CD4-positive, CD25-positive, alpha-beta regulatory T cell (primary cell): ENCODE results near the gene NTM. TPM values are rescaled to one million over a fixed set of nuclear protein-coding genes. Genes with fewer than 3 reads are reported as not detected.

Experiments
- ATAC-seq, 2 donors: fragments of 150-1000 bp; cut with Tn5 transposase; one replicate each; pipeline ENCODE4 v1.10.0; 2021; ENCODE audit warnings: low read depth in 2 of 2, moderate number of reproducible peaks in 2 of 2, moderate library complexity in 1 of 2
- DNase-seq, 3 donors: peaks; one replicate each; pipeline versions ENCODE4 v3.0.0 to v3.0.0-alpha.2; 2012 to 2022; ENCODE audit warnings: mixed read lengths in 1 of 3
- H3K27ac ChIP-seq: one replicate; pipeline ENCODE4 v1.7.0; 2013; ENCODE audit warnings: mild to moderate bottlenecking, low read length; ENCODE audit not compliant: insufficient read depth, poor library complexity, severe bottlenecking
- H3K27me3 ChIP-seq: one replicate; pipeline ENCODE4 v1.7.0; 2013; ENCODE audit warnings: low read length; ENCODE audit not compliant: control insufficient read depth, insufficient read depth
- H3K36me3 ChIP-seq: one replicate; pipeline ENCODE4 v1.7.0; 2013; ENCODE audit warnings: mild to moderate bottlenecking, low read length, moderate library complexity; ENCODE audit not compliant: control insufficient read depth, insufficient read depth
- H3K4me1 ChIP-seq: 2 replicates; pipeline ENCODE4 v1.7.0; 2013; ENCODE audit warnings: mild to moderate bottlenecking, low read length; ENCODE audit not compliant: insufficient read depth, control insufficient read depth, poor library complexity, severe bottlenecking
- H3K4me3 ChIP-seq: one replicate; pipeline ENCODE4 v1.7.0; 2013; ENCODE audit warnings: low read depth, mild to moderate bottlenecking, low read length, moderate library complexity
- H3K9me3 ChIP-seq, 2 experiments: 1 replicate in 1 of 2; 2 replicates in 1 of 2; pipeline ENCODE4 v1.7.0; 2013; ENCODE audit warnings: low read length in 2 of 2, mild to moderate bottlenecking in 1 of 2, moderate library complexity in 1 of 2; ENCODE audit not compliant: control insufficient read depth in 2 of 2
- H3K27ac Mint-ChIP-seq, 3 donors: one replicate each; pipeline ENCODE4 v1.8.0; 2020 to 2022; ENCODE audit warnings: mild to moderate bottlenecking in 3 of 3, mixed read lengths in 3 of 3, moderate library complexity in 2 of 3
- H3K27me3 Mint-ChIP-seq: one replicate; pipeline ENCODE4 v1.8.0; 2022; ENCODE audit warnings: mild to moderate bottlenecking, mixed read lengths
- H3K36me3 Mint-ChIP-seq: one replicate; pipeline ENCODE4 v1.8.0; 2020; ENCODE audit warnings: mixed read lengths
- H3K4me1 Mint-ChIP-seq, 4 donors: one replicate each; pipeline ENCODE4 v1.8.0; 2020 to 2022; ENCODE audit warnings: mixed read lengths in 4 of 4, mild to moderate bottlenecking in 1 of 4
- H3K4me3 Mint-ChIP-seq, 4 donors: one replicate each; pipeline ENCODE4 v1.8.0; 2020 to 2022; ENCODE audit warnings: mild to moderate bottlenecking in 4 of 4, mixed read lengths in 4 of 4, moderate library complexity in 3 of 4
- H3K9me3 Mint-ChIP-seq, 7 donors: one replicate each; pipeline ENCODE4 v1.8.0; 2020 to 2022; ENCODE audit warnings: mixed read lengths in 7 of 7, mild to moderate bottlenecking in 3 of 7, moderate library complexity in 2 of 7
- polyA plus RNA-seq, 4 donors: library from polyadenylated mRNA; unstranded; fragments of 300-500 nt; fragmentation: Illumina TruSeq; gene quantifications; one replicate each; pipeline ENCODE4 v1.2.3, GENCODE V29; 2021
- total RNA-seq: library from RNA; stranded (reverse); gene quantifications from one replicate; pipeline ENCODE4 v1.2.3, GENCODE V29; 2022

Gene NTM
- total and polyA plus RNA-seq, 5 donors from 2014 or later = 1.3 TPM; not detected in 4

DNA sequence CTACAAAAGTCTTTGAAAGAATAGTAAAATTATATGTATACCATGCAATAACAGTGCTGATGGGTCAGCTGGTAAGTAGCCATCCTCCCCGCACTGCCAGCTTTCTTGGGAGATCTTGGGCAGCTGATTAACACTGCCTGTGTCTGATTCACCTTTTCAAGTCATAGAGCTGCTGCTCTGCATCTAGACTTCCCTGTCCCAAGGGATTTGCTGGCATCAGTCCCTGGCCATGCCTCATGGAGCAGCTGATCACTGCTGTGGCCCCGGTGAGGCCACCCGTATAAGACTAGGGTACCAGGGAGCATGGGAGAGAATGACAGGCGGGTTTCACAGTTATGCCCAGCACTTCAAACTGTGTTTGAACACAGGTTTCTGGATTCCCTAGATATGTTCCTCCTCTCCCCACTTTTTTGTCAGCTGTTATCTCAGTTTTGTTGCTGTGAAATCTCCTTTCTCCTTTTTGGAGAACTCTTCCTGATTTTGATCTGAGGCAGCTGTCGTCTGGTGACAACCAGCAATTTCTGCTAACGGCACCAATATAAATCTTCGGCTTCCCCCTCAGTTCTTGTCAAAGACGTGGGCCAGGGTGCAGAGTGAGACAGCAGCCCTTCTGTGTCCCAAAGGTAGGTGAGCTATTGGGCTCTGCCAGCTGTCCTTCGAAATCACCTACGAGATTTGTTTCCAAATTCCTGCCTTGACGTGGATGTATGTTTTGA lies 438.9 kb downstream of the NTM start:
- H3K27me3 Mint-ChIP-seq = no peaks in the 10 kb centered on the region
- H3K9me3 Mint-ChIP-seq = peaks cover 0 to 2% (median 0%) of the 10 kb centered on the region in 7 donors
- H3K9me3 ChIP-seq = no peaks in the 10 kb centered on the region
- DNase-seq (no peak), ATAC-seq (no peak)
- H3K4me3 Mint-ChIP-seq = no peak overlapping the region
- no peaks in the 10 kb centered on the region for H3K36me3 Mint-ChIP-seq
- no peaks in the 10 kb centered on the region for H3K36me3 ChIP-seq
- no peaks in the 10 kb centered on the region for H3K4me1 Mint-ChIP-seq
- H3K4me1 ChIP-seq = no peaks in the 10 kb centered on the region
- H3K27ac Mint-ChIP-seq = no peak overlapping the region
- H3K27me3 ChIP-seq = no peaks in the 10 kb centered on the region
- no peak overlapping the region for H3K27ac ChIP-seq
- H3K4me3 ChIP-seq = no peak overlapping the region

DNA sequence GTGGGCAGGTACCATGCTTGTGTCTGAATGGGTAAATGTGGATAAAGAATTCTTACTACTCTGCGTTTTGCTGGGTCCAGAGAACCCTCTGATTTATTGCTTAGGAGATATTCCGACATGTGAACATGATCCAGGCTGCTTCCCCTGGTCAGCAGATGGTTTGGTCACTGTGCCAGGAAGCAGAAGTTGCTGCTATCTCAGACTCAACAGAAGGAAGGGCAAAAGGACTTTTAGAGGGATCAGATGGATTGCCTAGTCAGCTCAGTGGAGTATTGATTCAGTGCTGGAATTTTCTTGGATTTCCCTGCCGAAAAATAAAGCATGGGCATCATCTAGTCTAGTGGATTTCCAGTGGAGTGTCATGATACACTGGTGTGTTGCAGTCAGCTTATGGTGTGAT lies 440.1 kb downstream of the NTM start:
- peaks cover 0 to 2% (median 0%) of the 10 kb centered on the region in 7 donors for H3K9me3 Mint-ChIP-seq
- H3K27me3 ChIP-seq = no peaks in the 10 kb centered on the region
- DNase-seq (no peak), ATAC-seq (no peak)
- H3K36me3 ChIP-seq = no peaks in the 10 kb centered on the region
- no peaks in the 10 kb centered on the region for H3K36me3 Mint-ChIP-seq
- H3K27me3 Mint-ChIP-seq = no peaks in the 10 kb centered on the region
- H3K27ac Mint-ChIP-seq = no peak overlapping the region
- H3K4me1 Mint-ChIP-seq = no peaks in the 10 kb centered on the region
- no peak overlapping the region for H3K27ac ChIP-seq
- H3K4me3 Mint-ChIP-seq = no peak overlapping the region
- no peaks in the 10 kb centered on the region for H3K9me3 ChIP-seq
- H3K4me3 ChIP-seq = no peak overlapping the region
- no peaks in the 10 kb centered on the region for H3K4me1 ChIP-seq

DNA sequence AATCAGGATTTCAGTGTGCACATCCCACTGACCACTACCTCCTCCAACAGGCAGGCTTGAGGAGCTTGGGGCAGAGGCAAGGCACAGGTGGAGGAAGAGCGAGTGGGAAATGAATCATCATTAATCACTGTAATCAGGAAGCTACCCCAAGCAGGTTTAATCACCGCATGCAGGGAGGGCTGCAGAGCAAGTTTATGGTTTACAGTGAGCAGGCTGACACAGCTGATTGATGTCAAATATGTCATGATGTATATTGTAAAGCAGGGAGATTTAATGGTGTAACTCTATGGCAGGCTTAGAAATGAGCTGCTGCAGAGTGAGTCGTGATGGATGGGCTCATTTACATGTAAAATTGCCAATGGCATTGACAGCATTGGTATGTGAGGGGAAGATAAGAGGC lies 441.0 kb downstream of the NTM start:
- DNase-seq = no peak
- ATAC-seq = no peak

DNA sequence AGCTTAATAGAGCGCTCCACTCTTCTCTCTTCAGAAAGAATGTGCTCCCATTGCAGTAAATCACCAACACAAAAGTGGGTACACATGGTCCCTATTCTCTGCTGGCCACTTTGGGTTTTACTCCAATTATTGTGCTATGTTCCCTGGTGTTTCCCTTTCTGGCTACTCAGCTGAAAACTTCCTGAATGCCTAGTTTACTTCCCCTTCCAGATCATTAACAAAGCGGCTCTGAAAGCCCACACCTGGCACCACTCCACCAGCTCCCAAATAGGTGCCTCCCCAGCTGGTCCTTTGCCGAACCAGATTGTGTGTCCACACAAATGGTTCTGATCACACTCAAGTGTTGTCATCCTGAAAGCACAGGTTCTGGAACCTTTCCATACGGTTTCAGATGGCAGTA lies 443.7 kb downstream of the NTM start:
- Mint-ChIP-seq H3K36me3 (no peaks in the 10 kb centered on the region), H3K4me3 (no peak overlapping the region), H3K4me1 (no peaks in the 10 kb centered on the region), H3K27ac (no peak overlapping the region), H3K9me3 (peaks cover 0 to 3% (median 0%) of the 10 kb centered on the region in 7 donors), H3K27me3 (no peaks in the 10 kb centered on the region)
- Histone ChIP-seq H3K27ac (no peak overlapping the region), H3K27me3 (no peaks in the 10 kb centered on the region), H3K4me1 (no peaks in the 10 kb centered on the region), H3K9me3 (no peaks in the 10 kb centered on the region), H3K36me3 (no peaks in the 10 kb centered on the region), H3K4me3 (no peak overlapping the region)
- ATAC-seq (no peak), DNase-seq (no peak)

More for the DNA sequence above, 441.0 kb downstream of the NTM start:
- H3K27me3 Mint-ChIP-seq = no peaks in the 10 kb centered on the region
- Histone ChIP-seq H3K36me3 (no peaks in the 10 kb centered on the region), H3K9me3 (no peaks in the 10 kb centered on the region), H3K4me3 (no peak overlapping the region), H3K4me1 (no peaks in the 10 kb centered on the region), H3K27me3 (no peaks in the 10 kb centered on the region), H3K27ac (no peak overlapping the region)
- H3K9me3 Mint-ChIP-seq = peaks cover 0 to 3% (median 0%) of the 10 kb centered on the region in 7 donors
- no peaks in the 10 kb centered on the region for H3K36me3 Mint-ChIP-seq
- no peak overlapping the region for H3K27ac Mint-ChIP-seq
- H3K4me1 Mint-ChIP-seq = no peaks in the 10 kb centered on the region
- no peak overlapping the region for H3K4me3 Mint-ChIP-seq

DNA sequence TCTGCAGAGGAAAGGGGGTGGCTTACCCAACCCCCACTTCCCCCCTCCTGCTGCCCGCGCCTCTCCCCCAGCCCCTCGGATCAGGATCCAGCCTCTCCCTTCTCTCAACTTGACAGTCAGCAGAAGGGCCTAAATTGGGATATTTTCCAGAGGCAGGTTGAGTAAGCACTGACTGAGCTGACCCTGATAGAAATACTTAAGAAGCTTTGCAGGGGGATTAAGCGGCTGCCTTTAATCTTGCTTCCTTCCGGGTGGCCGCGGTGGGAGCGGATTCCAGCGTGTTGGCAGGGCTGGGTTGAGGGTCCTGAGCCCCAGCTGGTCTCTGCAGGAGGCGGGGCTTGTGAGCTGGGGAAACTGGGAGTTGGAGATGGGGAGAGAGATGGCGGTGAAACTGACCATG lies 445.2 kb downstream of the NTM start:
- H3K27ac ChIP-seq = no peak overlapping the region
- ATAC-seq = no peak
- Mint-ChIP-seq H3K36me3 (no peaks in the 10 kb centered on the region), H3K27me3 (no peaks in the 10 kb centered on the region), H3K4me3 (no peak overlapping the region), H3K4me1 (no peaks in the 10 kb centered on the region), H3K9me3 (peaks cover 0 to 3% (median 0%) of the 10 kb centered on the region in 7 donors), H3K27ac (no peak overlapping the region)
- H3K27me3 ChIP-seq = no peaks in the 10 kb centered on the region
- H3K36me3 ChIP-seq = no peaks in the 10 kb centered on the region
- H3K4me3 ChIP-seq = no peak overlapping the region
- no peaks in the 10 kb centered on the region for H3K4me1 ChIP-seq
- H3K9me3 ChIP-seq = no peaks in the 10 kb centered on the region
- no peak for DNase-seq

DNA sequence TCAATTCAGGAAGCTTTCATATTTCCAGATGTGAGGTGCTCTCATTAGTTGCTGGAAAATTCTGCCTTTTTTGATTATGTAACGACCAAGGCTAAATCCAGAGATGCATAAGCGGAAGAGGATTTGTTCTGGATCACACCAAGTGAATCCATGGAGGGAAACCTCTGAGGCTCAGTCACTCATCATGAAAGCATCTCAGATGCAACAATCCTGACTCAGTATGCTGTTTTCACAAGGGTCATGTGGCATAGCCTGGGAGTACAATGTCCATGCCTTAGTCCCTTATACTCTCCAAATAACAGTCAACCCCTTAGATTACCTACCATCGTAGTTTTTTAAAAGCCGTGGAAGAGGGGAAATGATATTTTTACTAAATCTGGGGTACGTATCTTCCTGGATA lies 445.6 kb downstream of the NTM start:
- DNase-seq = no peak
- Histone ChIP-seq H3K27me3 (no peaks in the 10 kb centered on the region), H3K4me1 (no peaks in the 10 kb centered on the region), H3K9me3 (no peaks in the 10 kb centered on the region), H3K4me3 (no peak overlapping the region), H3K36me3 (no peaks in the 10 kb centered on the region), H3K27ac (no peak overlapping the region)
- Mint-ChIP-seq H3K4me1 (no peaks in the 10 kb centered on the region), H3K4me3 (no peak overlapping the region), H3K27me3 (no peaks in the 10 kb centered on the region), H3K27ac (no peak overlapping the region), H3K9me3 (peaks cover 0 to 3% (median 0%) of the 10 kb centered on the region in 7 donors), H3K36me3 (no peaks in the 10 kb centered on the region)
- no peak for ATAC-seq

DNA sequence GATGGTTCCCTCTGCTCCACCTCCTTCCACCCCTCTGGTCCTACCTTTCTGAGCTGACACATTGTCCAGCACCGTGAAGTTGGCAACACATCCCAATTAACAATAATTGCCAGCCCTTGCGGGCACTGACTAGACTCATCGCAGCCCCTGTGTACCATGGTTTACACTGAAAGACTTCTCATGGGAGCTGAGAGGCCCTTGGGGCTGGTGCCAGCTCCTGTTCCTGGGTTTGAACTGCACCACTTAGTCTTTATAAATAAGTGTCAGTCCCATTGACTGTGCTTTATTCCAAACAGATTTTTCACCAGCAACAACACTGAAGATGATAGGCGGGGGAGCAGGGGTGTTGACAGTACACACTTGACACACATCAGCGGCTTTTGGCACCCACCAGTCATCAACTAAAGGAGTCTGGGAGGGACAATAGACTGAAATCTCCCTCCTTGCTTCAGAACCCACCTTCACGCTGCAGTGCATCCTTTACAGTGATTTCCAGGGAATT lies 447.3 kb downstream of the NTM start:
- DNase-seq (no peak), ATAC-seq (no peak)
- Histone ChIP-seq H3K4me3 (no peak overlapping the region), H3K4me1 (no peaks in the 10 kb centered on the region), H3K9me3 (no peaks in the 10 kb centered on the region), H3K27me3 (no peaks in the 10 kb centered on the region), H3K27ac (no peak overlapping the region), H3K36me3 (no peaks in the 10 kb centered on the region)
- no peaks in the 10 kb centered on the region for H3K27me3 Mint-ChIP-seq
- H3K4me1 Mint-ChIP-seq = no peaks in the 10 kb centered on the region
- no peak overlapping the region for H3K27ac Mint-ChIP-seq
- no peaks in the 10 kb centered on the region for H3K36me3 Mint-ChIP-seq
- H3K9me3 Mint-ChIP-seq = peaks cover 0 to 3% (median 0%) of the 10 kb centered on the region in 7 donors
- no peak overlapping the region for H3K4me3 Mint-ChIP-seq

DNA sequence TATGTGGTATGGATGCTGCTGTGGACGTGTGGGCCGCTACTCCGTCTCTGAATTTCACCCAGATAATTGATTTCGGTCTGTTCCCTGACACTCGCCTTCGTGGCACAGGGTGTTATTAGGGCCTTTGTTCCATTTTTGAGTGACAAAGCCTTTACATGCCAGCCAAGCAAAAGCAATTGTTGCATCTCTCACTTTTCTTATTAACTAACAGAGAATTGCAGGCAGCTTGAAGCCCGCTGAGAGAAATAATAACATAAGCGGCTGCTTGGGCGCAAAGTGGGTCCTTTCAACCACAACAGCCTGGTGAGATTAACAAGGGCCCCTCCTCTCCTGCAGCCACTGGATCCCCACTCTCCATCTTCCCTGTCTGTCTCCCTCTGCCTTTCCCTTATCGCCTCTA lies 449.4 kb downstream of the NTM start:
- peaks cover 0 to 3% (median 0%) of the 10 kb centered on the region in 7 donors for H3K9me3 Mint-ChIP-seq
- no peaks in the 10 kb centered on the region for H3K36me3 Mint-ChIP-seq
- no peak for ATAC-seq

More for the DNA sequence above, 449.4 kb downstream of the NTM start:
- no peaks in the 10 kb centered on the region for H3K36me3 ChIP-seq
- no peak overlapping the region for H3K4me3 ChIP-seq
- H3K9me3 ChIP-seq = no peaks in the 10 kb centered on the region
- no peak overlapping the region for H3K27ac ChIP-seq
- no peaks in the 10 kb centered on the region for H3K27me3 Mint-ChIP-seq
- H3K27ac Mint-ChIP-seq = no peak overlapping the region
- no peak for DNase-seq
- no peaks in the 10 kb centered on the region for H3K4me1 Mint-ChIP-seq
- H3K27me3 ChIP-seq = no peaks in the 10 kb centered on the region
- no peak overlapping the region for H3K4me3 Mint-ChIP-seq
- no peaks in the 10 kb centered on the region for H3K4me1 ChIP-seq
